H1 (cell line): ENCODE data around the gene LRRC49. TPM values are rescaled to one million over a fixed set of nuclear protein-coding genes. Genes with fewer than 3 reads are reported as not detected.

ENCODE experiments used
- E2F6 ChIP-seq: IDR thresholded peaks from 2 replicates; pipeline ENCODE4 v1.6.1; 2012; ENCODE audit warnings: inconsistent platforms
- EGR1 ChIP-seq: IDR thresholded peaks from 2 replicates; pipeline ENCODE4 v1.6.1; 2011; ENCODE audit warnings: low read depth, low read length, borderline replicate concordance
- KDM5A ChIP-seq: fragments of 200-600 bp; IDR thresholded peaks from 2 replicates; pipeline ENCODE4 v1.7.1; 2012; ENCODE audit warnings: mild to moderate bottlenecking, low read length, inconsistent platforms, mixed read lengths
- NRF1 ChIP-seq: IDR thresholded peaks from 2 replicates; pipeline ENCODE4 v1.6.1; 2011; ENCODE audit warnings: mild to moderate bottlenecking, low read depth, low read length, improper control_type of control experiment
- polyA plus RNA-seq, 7 experiments: library from polyadenylated mRNA; depleted of rRNA in 3 of 7; stranded (reverse) in 5 of 7; unstranded in 2 of 7; fragments of >200 nt in 5 of 7; fragments of 200-250 nt in 2 of 7; gene quantifications; 1 replicate in 5 of 7; 2 replicates in 1 of 7; 4 replicates in 1 of 7; pipeline versions ENCODE4 v1.2.1 to v1.2.3, GENCODE V29; 2011 to 2013; ENCODE audit warnings: missing spikeins in 2 of 7, mixed read lengths in 2 of 7
- total RNA-seq: library from RNA; stranded (reverse); fragmentation: NEBNext Ultra II Directional; extraction: Animal tissue kit (Norgen Biotek cat#: 25700); gene quantifications from 2 replicates; pipeline ENCODE4 v1.2.1, GENCODE V29; 2021

LRRC49 gene
- total and polyA plus RNA-seq, 2 of the 8 experiments (the other 6 are each of a cell fraction or from before 2014, with no cell fraction given): 5.0 to 10.4 TPM

- TF ChIP-seq EGR1 (no peak), NRF1 (no peak), KDM5A (no peak), E2F6 (no peak)
- TF ChIP-seq, all 59 proteins: peak for 0
These were observed 120.8 kb downstream of the LRRC49 start (continued) for GRCh38 chr15:71013446-71013845.
